Loucy (cell line): Measurements from ENCODE around the gene UBP1.
"Not testable (repeated sequence)": the region's sequence is repeated elsewhere in the genome, so short reads cannot be mapped to it uniquely, and the experiment has no call there.

ENCODE experiments used
- H2AFZ ChIP-seq: fragments of 200-600 bp; sonication (generic); 2 replicates; pipeline ENCODE4 v1.6.0; 2016; ENCODE audit warnings: antibody characterized with exemption, mild to moderate bottlenecking, low read length, moderate library complexity
- H3F3A ChIP-seq: fragments of 200-600 bp; 2 replicates; pipeline ENCODE4 v1.6.0; 2016; ENCODE audit warnings: antibody characterized with exemption, low read depth, mild to moderate bottlenecking
- H3K27me3 ChIP-seq: fragments of 200-600 bp; sonication (generic); 2 replicates; pipeline ENCODE4 v1.6.1; 2014; ENCODE audit warnings: low read length, mild to moderate bottlenecking; ENCODE audit not compliant: insufficient read depth, poor library complexity, severe bottlenecking
- H3K36me3 ChIP-seq: fragments of 200-600 bp; sonication (generic); 2 replicates; pipeline ENCODE4 v1.6.1; 2016; ENCODE audit warnings: low read length; ENCODE audit not compliant: insufficient read depth
- H3K4me1 ChIP-seq: fragments of 200-600 bp; sonication (generic); 2 replicates; pipeline ENCODE4 v1.5.1; 2014; ENCODE audit warnings: low read length, mild to moderate bottlenecking; ENCODE audit not compliant: insufficient read depth, poor library complexity, severe bottlenecking
- H3K4me2 ChIP-seq: fragments of 200-600 bp; sonication (generic); 2 replicates; pipeline ENCODE4 v1.6.0; 2014; ENCODE audit warnings: antibody characterized with exemption, low read length, low read depth, mild to moderate bottlenecking; ENCODE audit not compliant: poor library complexity, severe bottlenecking
- H3K4me3 ChIP-seq: fragments of 200-600 bp; sonication (generic); 2 replicates; pipeline ENCODE4 v1.5.1; 2014; ENCODE audit warnings: low read length, mild to moderate bottlenecking, mixed read lengths; ENCODE audit not compliant: poor library complexity, severe bottlenecking
- H3K79me2 ChIP-seq: fragments of 200-600 bp; sonication (generic); 2 replicates; pipeline ENCODE4 v1.6.1; 2014; ENCODE audit warnings: low read length; ENCODE audit not compliant: insufficient read depth
- H3K9ac ChIP-seq: fragments of 200-600 bp; sonication (generic); 2 replicates; pipeline ENCODE4 v1.6.0; 2014; ENCODE audit warnings: mild to moderate bottlenecking, low read depth, low read length, moderate library complexity; ENCODE audit not compliant: poor library complexity, severe bottlenecking
- H3K9me2 ChIP-seq: fragments of 200-600 bp; sonication (generic); replicated peaks from 2 replicates; pipeline ENCODE4 v1.6.1; 2016; ENCODE audit warnings: low read depth, low read length, mixed read lengths
- H3K9me3 ChIP-seq: fragments of 200-600 bp; sonication (generic); 2 replicates; pipeline ENCODE4 v1.6.1; 2014; ENCODE audit warnings: mild to moderate bottlenecking, antibody characterized with exemption, low read length, low read depth; ENCODE audit not compliant: insufficient read depth
- H4K20me1 ChIP-seq: fragments of 200-600 bp; sonication (generic); 2 replicates; pipeline ENCODE4 v1.6.0; 2014; ENCODE audit warnings: antibody characterized with exemption, low read length, mild to moderate bottlenecking; ENCODE audit not compliant: insufficient read depth, poor library complexity, severe bottlenecking
- EZH2phosphoT487 ChIP-seq: fragments of 200-600 bp; IDR thresholded peaks from 2 replicates; pipeline ENCODE4 v1.6.1; 2018; ENCODE audit warnings: antibody characterized with exemption, mild to moderate bottlenecking, moderate library complexity, borderline replicate concordance
- TF ChIP-seq, protein P1 (sequence below): fragments of 200-600 bp; sonication (generic); conservative IDR thresholded peaks from 2 replicates; pipeline ENCODE4 v1.5.1; 2014; ENCODE audit warnings: mild to moderate bottlenecking, antibody characterized with exemption, low read length

UBP1 gene

DNA sequence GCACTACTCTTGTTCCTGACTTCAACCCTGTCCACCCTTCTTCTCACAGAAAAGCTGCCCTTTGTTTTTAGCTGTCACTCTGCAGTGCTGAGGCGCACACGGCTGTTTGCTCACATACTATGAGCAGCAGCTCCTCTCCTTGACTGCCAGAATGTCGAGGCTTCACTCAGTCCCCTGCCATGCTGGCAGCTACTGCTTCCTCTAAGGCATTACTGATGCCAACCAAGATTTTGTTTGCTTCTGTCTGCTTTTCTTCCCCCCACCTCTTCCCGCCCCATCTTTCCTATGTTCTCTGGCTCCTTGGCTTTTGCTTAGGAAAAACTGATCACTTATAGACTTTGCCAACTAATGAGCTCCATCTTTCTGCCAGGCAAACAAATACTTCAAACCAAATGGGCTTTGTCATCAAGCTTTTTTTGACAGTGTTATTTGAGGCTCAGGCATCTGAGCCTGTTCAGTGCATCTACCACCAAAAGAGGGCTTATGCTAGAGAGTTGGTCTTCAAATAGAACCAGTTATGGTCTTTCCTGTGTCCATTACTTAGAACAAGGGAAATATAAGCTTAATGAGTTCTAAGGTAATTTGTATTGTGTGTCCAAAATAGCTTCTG is 81.9 kb downstream of the UBP1 start:
- H3K27me3 ChIP-seq: no peaks in the 10 kb centered on the region
- peak overlapping the region; percentile 41 for H2AFZ ChIP-seq
- TF ChIP-seq, protein P1, sequence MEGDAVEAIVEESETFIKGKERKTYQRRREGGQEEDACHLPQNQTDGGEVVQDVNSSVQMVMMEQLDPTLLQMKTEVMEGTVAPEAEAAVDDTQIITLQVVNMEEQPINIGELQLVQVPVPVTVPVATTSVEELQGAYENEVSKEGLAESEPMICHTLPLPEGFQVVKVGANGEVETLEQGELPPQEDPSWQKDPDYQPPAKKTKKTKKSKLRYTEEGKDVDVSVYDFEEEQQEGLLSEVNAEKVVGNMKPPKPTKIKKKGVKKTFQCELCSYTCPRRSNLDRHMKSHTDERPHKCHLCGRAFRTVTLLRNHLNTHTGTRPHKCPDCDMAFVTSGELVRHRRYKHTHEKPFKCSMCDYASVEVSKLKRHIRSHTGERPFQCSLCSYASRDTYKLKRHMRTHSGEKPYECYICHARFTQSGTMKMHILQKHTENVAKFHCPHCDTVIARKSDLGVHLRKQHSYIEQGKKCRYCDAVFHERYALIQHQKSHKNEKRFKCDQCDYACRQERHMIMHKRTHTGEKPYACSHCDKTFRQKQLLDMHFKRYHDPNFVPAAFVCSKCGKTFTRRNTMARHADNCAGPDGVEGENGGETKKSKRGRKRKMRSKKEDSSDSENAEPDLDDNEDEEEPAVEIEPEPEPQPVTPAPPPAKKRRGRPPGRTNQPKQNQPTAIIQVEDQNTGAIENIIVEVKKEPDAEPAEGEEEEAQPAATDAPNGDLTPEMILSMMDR: no peak
- no peak for TF ChIP-seq EZH2phosphoT487
- no peak overlapping the region for H3K4me3 ChIP-seq
- no peak overlapping the region for H3K4me2 ChIP-seq
- no peak overlapping the region for H3K9ac ChIP-seq
- no peaks in the 10 kb centered on the region for H3K9me2 ChIP-seq
- no peaks in the 10 kb centered on the region for H3K4me1 ChIP-seq
- no peaks in the 10 kb centered on the region for H3K79me2 ChIP-seq
- no peaks in the 10 kb centered on the region for H4K20me1 ChIP-seq
- no peaks in the 10 kb centered on the region for H3K36me3 ChIP-seq
- no peaks in the 10 kb centered on the region for H3F3A ChIP-seq
- no peaks in the 10 kb centered on the region for H3K9me3 ChIP-seq

DNA sequence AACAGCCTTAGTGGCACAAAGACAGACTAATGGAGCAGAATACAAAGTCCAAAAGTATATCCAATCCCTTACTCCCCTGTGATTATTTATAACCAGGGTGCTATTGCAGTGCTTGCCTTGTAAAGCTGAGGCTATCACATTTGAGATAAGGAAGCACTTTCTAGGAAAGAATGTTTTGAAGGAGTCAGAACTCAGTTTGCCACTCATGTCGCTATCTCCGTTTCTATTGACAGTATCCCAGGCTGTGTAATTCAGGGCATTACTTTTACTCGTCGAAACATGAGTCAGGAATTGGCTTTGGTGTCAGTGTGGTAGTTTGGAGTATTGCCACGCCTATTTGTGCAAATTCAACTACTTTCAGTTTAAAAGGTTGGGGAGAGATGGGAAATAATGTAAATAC is 84.6 kb downstream of the UBP1 start:
- Histone ChIP-seq H3K79me2 (no peaks in the 10 kb centered on the region), H3K4me2 (no peak overlapping the region), H3K4me3 (no peak overlapping the region), H3K4me1 (no peaks in the 10 kb centered on the region), H2AFZ (no peak overlapping the region), H3K27me3 (no peaks in the 10 kb centered on the region), H3K36me3 (no peaks in the 10 kb centered on the region), H3F3A (no peaks in the 10 kb centered on the region), H3K9ac (no peak overlapping the region), H4K20me1 (no peaks in the 10 kb centered on the region), H3K9me2 (no peaks in the 10 kb centered on the region), H3K9me3 (no peaks in the 10 kb centered on the region)
- no peak for TF ChIP-seq EZH2phosphoT487
- TF ChIP-seq, protein P1: no peak

DNA sequence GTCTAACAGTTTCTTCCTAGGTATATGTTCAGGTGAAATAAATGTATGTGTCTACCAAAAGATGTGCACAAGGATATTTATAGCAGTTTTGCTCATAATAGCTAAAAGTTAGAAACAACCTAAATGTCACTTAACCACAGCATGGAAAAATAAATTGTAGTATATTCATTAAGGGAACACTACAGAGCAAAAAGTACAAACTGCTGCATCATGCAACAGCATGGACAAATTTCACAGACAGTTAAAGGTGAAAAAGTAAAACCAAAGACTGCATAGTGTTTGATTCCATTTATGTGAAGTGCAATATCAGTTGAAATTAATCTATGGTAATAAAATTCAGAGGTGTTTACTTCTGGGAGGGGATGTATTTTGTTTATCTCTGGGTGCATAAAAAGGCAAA is 100.4 kb downstream of the UBP1 start:
- H3K9me3 ChIP-seq: no peaks in the 10 kb centered on the region; the same call in 1 of the 2 replicates
- no peaks in the 10 kb centered on the region for H3F3A ChIP-seq
- peak overlapping the region; percentile 6; the same call in 1 of the 2 replicates for H2AFZ ChIP-seq
- H3K79me2 ChIP-seq: no peaks in the 10 kb centered on the region
- peaks cover 3% of the 10 kb centered on the region for H3K4me1 ChIP-seq
- no peaks in the 10 kb centered on the region for H4K20me1 ChIP-seq
- no peaks in the 10 kb centered on the region for H3K36me3 ChIP-seq
- H3K27me3 ChIP-seq: no peaks in the 10 kb centered on the region
- H3K4me2 ChIP-seq: peak overlapping the region; percentile 35
- H3K4me3 ChIP-seq: no peak overlapping the region
- H3K9ac ChIP-seq: no peak overlapping the region
- TF ChIP-seq, protein P1: no peak
- TF ChIP-seq EZH2phosphoT487: no peak
- H3K9me2 ChIP-seq: no peaks in the 10 kb centered on the region

DNA sequence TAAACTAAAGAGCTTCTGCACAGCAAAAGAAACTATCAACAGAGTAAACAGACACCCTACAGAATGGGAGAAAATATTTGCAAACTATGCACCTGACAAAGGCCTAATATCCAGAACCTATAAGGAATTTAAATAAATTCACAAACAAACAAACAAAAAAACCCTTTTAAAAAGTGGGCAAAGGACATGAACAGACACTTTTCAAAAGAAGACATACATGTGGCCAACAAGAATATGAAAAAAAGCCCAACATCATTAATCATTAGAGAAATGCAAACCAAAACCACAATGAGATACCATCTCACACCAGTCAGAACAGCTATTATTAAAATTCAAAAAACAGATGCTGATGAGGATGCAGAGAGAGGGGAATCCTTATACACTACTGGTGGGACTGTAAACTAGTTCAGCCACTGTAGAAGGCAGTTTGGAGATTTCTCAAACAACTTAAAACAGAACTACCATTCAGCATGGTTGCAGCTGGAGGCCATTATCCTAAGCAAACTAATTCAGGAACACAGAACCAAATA is 101.2 kb downstream of the UBP1 start:
- not testable (repeated sequence) for H3K27me3 ChIP-seq, H3K4me1 ChIP-seq, H3K36me3 ChIP-seq, H3K79me2 ChIP-seq, H3F3A ChIP-seq, H3K4me3 ChIP-seq, H3K9me3 ChIP-seq, H4K20me1 ChIP-seq, H3K9ac ChIP-seq, H3K9me2 ChIP-seq
- Histone ChIP-seq H3K4me2 (peak overlapping the region; percentile 35), H2AFZ (0 out of 2 replicates have a peak overlapping the region, but pooled peaks have one; percentile 6)
